ENCODE results near the gene KRT86.
"Not testable (repeated sequence)": the region's sequence is repeated elsewhere in the genome, so short reads cannot be mapped to it uniquely, and the experiment has no call there.

KRT86 gene

GRCh38 chr12:52239767-52240166, 34.7 kb upstream of the KRT86 start:
- no peak for DNase-seq

DNA sequence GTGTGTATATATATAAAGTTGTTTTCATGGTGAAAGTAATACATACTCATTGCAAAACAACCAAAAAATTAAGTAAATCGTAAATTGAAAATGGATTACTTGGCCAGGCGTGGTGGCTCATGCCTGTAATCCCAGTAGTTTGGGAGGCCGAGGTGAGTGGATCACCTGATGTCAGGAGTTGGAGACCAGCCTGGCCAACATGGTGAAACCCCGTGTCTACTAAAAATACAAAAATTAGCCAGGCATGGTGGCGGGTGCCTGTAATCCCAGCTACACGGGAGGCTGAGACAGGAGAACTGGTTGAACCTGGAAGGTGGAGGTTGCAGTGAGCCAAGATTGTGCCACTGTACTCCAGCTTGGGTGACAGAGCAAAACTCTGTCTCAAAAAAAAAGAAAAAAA, 34.2 kb upstream of the KRT86 start:
- not testable (repeated sequence) for DNase-seq

- DNase-seq: no peak
Observed at GRCh38 chr12:52241205-52241842, 33.1 kb upstream of the KRT86 start.

- no peak for DNase-seq
Observed at GRCh38 chr12:52242442-52243258, 31.8 kb upstream of the KRT86 start.

DNA sequence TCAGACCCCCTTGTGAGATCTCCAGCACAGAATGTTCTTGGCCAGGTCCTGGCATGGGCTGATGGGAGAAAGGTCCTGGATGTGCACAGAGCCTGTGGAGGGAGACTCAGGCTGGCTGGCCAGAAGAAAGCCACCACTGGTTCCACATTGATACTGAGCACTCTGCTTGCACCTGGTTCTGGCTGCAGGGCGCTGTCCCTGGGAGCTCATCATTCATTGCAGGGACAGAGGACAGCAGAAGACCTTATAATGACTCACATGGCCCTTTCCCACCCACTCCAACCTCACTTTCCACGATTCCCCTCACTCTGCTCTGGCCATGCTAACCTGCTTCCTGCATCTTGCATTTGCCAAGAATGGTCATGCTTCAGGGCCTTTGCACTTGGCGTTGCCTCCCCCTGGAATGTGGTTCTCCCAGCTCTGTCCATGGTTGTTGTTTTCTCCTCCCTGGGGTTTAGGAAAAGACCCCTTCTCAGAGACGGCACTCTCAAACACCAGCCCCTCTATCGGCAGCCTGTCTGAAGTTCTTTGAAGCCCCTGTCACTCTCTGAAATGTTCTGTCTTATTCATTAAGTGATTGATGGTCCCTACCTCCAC, 31.1 kb upstream of the KRT86 start:
- no peak for DNase-seq

DNA sequence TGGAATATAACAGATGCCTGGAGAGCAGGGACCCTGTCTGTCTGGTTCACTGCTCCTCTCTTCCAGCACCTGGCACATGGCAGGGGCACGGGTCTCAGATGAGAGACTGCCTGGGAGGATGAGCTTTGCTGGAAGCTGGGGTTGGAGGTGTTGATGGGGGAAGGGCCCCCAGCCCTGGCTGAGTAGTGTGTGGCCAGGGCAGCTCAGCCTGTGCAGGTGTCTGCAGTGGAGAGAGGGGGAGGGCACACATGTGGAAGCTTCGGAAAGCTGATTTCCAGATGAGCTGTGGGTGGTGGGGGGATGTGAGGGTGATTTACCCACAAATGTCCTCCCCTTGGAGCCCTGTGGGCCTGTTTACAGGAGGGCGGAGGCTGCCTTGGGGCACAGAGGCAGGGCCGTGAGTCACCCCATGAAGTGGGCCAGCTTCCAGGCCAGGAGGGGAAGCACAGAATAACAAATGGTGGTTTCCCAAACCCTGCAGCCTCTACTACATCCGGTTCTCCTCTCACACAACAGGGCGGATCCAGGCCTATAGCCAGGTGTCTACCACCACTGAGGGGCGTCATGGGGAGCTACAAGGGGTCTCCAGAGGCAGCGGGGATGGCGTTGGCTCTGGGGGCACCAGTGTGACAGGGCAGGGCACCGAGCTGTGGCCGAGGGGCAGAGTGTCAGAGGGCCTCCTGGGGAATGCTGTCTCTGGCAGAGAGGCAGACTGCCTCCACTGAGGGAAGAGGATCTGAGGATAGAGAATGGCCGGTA, 30.4 kb upstream of the KRT86 start:
- DNase-seq: peak; percentile 77

GRCh38 chr12:52244615-52244994, 29.8 kb upstream of the KRT86 start:
- DNase-seq: no peak

DNA sequence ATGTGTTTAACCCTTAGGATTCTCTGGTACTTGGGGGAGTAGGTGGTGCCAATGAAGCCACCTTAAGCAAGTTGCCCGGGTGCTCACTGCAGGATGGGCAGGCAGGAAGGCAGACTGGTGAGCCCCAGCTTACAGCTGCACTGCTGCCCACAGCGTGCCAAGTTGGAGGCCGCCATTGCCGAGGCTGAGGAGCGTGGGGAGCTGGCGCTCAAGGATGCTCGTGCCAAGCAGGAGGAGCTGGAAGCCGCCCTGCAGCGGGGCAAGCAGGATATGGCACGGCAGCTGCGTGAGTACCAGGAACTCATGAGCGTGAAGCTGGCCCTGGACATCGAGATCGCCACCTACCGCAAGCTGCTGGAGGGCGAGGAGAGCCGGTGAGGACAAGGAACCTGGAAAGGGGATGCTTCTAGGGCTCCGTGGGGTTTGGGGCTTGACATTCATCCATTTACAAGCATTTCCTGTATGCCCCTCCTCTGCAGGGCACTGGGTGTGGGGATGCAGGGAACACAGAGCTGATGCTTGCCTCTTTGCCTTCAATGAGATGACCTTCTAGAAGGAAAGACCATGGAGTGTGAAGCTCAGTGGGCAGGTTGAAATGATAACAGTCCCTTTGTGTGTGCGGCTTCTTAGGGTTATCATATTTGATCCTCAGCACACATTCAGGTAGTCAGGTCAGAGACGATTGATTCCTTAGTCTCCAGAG, 29.0 kb upstream of the KRT86 start:
- DNase-seq: no peak

GRCh38 chr12:52245962-52246569, 28.4 kb upstream of the KRT86 start:
- no peak for DNase-seq

- DNase-seq: no peak
Observed at GRCh38 chr12:52246720-52247621, 27.5 kb upstream of the KRT86 start.

DNA sequence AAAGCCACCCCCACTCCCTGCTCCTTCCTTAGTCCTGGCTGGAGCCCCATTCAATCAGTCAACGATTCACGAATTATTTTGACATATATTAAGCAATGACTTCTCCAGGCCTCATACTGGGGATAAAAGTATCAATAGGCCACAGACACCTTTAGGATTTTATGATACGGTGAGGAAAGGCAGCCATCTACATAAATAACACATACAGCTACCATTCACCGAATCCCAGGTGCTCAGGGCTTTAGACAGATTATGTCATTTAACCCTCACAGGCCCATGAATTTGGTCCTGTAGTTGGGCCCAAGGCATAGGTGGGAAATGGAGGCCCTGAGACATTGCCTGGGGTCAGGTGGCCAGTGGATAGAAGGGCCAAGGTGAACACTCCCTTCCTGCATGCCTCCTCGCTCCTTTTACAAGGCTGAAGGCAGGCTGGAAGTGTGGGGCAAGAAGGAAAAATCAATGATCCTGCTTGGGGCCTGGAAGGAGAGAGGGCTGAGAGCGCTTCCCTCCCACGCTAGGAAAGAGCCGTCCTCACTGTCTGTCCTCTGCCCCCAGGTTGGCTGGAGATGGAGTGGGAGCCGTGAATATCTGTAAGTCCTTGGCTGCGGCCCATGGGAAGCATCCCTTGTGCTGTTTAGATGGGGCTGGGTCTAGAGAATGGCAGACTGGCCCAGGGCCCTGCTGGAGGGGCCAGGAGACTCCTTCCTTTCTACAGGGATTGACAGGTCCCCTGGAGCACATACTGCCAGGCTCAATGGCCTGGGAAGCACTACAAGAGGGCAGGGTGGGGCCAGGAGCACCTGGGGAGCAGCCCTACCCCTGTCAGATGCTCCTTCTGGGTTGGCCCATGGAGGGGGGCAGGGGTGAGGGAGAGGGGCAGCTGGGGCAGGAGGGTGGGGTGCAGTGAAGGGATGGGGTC, 26.6 kb upstream of the KRT86 start:
- DNase-seq: no peak

- DNase-seq: no peak
Observed at GRCh38 chr12:52248541-52249461, 25.6 kb upstream of the KRT86 start.

- DNase-seq: no peak
Observed at GRCh38 chr12:52249511-52250047, 24.9 kb upstream of the KRT86 start.

DNA sequence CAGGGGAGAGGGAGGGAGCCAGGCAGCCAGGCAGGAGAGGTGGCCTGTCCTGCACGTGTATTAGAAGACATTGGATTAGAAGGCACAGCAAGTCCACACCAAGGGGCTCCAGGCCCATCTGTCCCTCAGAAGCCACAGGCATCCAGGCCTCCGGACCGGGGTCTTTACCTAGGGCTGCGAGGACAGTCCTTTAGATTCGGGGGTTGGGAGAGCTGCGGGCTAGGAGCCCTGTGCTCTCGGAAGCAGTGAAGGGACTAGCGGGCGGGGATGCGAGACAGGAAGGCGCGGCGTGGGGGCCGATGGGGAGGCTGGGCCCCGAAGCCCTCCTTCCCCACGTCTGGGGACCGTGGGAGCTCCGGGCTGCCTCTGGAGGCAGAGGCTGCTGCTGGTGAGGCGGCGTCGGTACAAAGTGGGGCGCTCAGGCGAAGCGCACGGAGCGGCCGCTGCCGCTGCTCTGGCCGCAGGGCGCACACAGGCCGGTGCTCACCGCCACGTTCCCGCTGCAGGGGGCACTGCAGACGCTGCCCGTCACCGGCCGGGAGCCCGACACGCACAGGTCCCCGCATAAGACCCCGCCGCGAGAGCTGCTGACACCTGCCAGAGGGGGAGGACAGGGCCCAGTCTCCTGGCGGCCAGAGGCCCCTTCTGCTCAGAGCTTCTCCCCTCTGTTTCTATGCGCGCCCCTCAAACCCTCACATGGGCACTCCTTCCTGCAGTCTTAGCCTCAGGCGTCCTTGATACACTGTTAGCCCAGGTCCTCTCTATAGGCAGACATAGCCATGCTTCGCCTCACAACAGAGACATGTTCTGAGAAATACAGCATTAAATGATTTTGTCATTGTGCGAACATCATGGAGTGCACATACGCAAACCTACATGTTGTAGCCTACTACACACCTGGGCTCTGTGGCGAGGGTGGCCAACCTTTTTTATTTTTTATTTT, 24.1 kb upstream of the KRT86 start:
- no peak for DNase-seq

GRCh38 chr12:52251367-52252051, 22.9 kb upstream of the KRT86 start:
- no peak for DNase-seq

GRCh38 chr12:52252175-52252615, 22.2 kb upstream of the KRT86 start:
- not testable (repeated sequence) for DNase-seq
